ENCODE measurements around the gene ITGB4. TPM values are rescaled to one million over a fixed set of nuclear protein-coding genes. Genes with fewer than 3 reads are reported as not detected.

Gene ITGB4
- total and polyA plus RNA-seq, 2 of the 13 experiments (the other 11 are each of a cell fraction or from before 2014, with no cell fraction given) = 6.9 to 14.5 TPM

DNA sequence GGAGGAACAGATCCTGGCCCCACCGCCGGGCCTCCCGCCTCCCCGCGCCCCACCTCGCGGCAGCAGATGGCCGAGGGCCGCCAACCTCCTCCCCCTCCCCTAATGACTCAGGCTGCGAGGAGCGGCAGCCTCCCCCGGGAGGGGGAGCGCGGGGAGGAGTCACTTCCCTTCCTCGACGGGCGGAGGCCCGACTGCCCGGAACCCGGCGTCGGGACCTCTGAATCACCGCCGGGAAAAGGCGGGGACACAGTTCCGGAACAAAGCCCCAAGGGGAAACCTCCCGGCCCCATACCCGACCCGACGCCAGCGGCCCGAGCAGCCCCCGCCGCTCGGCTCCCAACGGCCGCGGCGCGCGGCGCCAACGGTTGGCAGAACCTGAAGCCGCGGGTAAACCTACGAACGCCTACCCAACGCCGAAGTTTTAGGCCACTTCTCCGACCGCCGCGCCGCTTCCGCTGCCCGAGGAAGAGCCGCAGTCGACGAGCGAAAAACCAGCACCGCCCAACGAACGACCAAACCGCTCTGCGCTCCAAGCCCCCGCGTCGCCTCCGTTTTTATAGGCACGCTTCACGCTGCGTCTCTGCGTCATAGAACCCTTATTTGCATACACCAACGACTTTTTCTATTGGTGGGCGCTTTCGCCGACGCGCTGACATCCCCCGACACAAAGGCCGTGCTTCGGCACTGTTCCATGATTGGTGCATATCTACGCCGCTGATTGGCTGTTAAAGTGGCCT is 58.2 kb downstream of the ITGB4 start (continued):
- TF ChIP-seq, protein P1, sequence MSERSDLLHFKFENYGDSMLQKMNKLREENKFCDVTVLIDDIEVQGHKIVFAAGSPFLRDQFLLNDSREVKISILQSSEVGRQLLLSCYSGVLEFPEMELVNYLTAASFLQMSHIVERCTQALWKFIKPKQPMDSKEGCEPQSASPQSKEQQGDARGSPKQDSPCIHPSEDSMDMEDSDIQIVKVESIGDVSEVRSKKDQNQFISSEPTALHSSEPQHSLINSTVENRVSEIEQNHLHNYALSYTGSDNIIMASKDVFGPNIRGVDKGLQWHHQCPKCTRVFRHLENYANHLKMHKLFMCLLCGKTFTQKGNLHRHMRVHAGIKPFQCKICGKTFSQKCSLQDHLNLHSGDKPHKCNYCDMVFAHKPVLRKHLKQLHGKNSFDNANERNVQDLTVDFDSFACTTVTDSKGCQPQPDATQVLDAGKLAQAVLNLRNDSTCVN (CRISPR knock-in tag; IDR thresholded peaks at IDR 0.05; ENCODE audit: borderline replicate concordance) = peak; percentile 91
- peak; percentile 45; the same call in 1 of the 2 replicates for TF ChIP-seq CHD2 (IDR thresholded peaks at IDR 0.05; ENCODE audit: low read depth, low read length)
- TF ChIP-seq PRPF4 (IDR thresholded peaks at IDR 0.05; ENCODE audit: low read depth, low read length, poor library complexity, severe bottlenecking) = no peak
- peak; percentile 68 for TF ChIP-seq ZBTB7B (CRISPR knock-in tag; IDR thresholded peaks at IDR 0.05)
- TF ChIP-seq NR2F6 (IDR thresholded peaks at IDR 0.05) = no peak
- TF ChIP-seq NR2F6 (CRISPR knock-in tag; IDR thresholded peaks at IDR 0.05) = 0 out of 2 replicates have a peak, but pooled peaks have one; percentile 34
- TF ChIP-seq, protein P2, sequence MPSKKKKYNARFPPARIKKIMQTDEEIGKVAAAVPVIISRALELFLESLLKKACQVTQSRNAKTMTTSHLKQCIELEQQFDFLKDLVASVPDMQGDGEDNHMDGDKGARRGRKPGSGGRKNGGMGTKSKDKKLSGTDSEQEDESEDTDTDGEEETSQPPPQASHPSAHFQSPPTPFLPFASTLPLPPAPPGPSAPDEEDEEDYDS (CRISPR knock-in tag; IDR thresholded peaks at IDR 0.05) = peak; percentile 99
- peak; percentile 54; the same call in 1 of the 2 replicates for TF ChIP-seq HNF1A (IDR thresholded peaks at IDR 0.05; ENCODE audit: low read depth)
- peak; percentile 62 for TF ChIP-seq HNF1A (CRISPR knock-in tag; IDR thresholded peaks at IDR 0.05; ENCODE audit: borderline replicate concordance)
- peak; percentile 92; the same call in 1 of the 2 replicates for TF ChIP-seq ZFYVE20 (CRISPR knock-in tag; IDR thresholded peaks at IDR 0.05; ENCODE audit: borderline replicate concordance, low read depth)
- TF ChIP-seq ZC3H13 (CRISPR knock-in tag; IDR thresholded peaks at IDR 0.05) = peak; percentile 93
- TF ChIP-seq ZFP36 (IDR thresholded peaks at IDR 0.05; ENCODE audit: borderline replicate concordance, low read depth, low read length, partially characterized antibody) = no peak
- TF ChIP-seq ZNF124 (CRISPR knock-in tag; IDR thresholded peaks at IDR 0.05) = peak; percentile 87; the same call in 1 of the 2 replicates
- no peak; the same call in 1 of the 2 replicates for TF ChIP-seq ZNF510 (CRISPR knock-in tag; IDR thresholded peaks at IDR 0.05; ENCODE audit: low read depth)
- TF ChIP-seq ZBED4 (CRISPR knock-in tag; IDR thresholded peaks at IDR 0.05; ENCODE audit: borderline replicate concordance) = peak; percentile 73
- no peak; the same call in none of the 2 replicates for TF ChIP-seq ZNF761 (CRISPR knock-in tag; conservative IDR thresholded peaks at IDR 0.05)
- TF ChIP-seq MAFK (conservative IDR thresholded peaks at IDR 0.05 in 1 of 2, IDR thresholded peaks at IDR 0.05 in 1 of 2; ENCODE audit: low read length in 2 of 2) = peak; percentile 29 to 38; a peak in 2 of 4 replicates
- TF ChIP-seq FOXA3 (CRISPR knock-in tag; IDR thresholded peaks at IDR 0.05) = 0 out of 2 replicates have a peak, but pooled peaks have one; percentile 70
- 0 out of 2 replicates have a peak, but pooled peaks have one; percentile 79 for TF ChIP-seq ZNF564 (CRISPR knock-in tag; IDR thresholded peaks at IDR 0.05)
- TF ChIP-seq ZNF160 (CRISPR knock-in tag; IDR thresholded peaks at IDR 0.05) = peak; percentile 83
